Heart left ventricle (tissue), 16 donors: ENCODE measurements around the gene UBE2E2. TPM values are rescaled to one million over a fixed set of nuclear protein-coding genes. Genes with fewer than 3 reads are reported as not detected.

ENCODE experiments used
- ATAC-seq, 4 donors: fragments of 200-7000 bp; cut with Tn5 transposase; one replicate each; pipeline ENCODE4 v1.9.1; 2020 to 2022; ENCODE audit warnings: moderate library complexity in 4 of 4, mild to moderate bottlenecking in 3 of 4, moderate number of reproducible peaks in 1 of 4
- DNase-seq, 5 donors: peaks; one replicate each; pipeline ENCODE4 v3.0.0-alpha.2; 2020
- H3K27ac ChIP-seq, 12 donors: fragments of 200-600 bp; sonication (generic) in 4 of 12; one replicate each; pipeline versions ENCODE4 v1.5.0 to v1.8.0; 2016 to 2022; ENCODE audit warnings: mild to moderate bottlenecking in 2 of 12
- H3K27me3 ChIP-seq, 9 donors: fragments of 200-600 bp; sonication (generic) in 2 of 9; one replicate each; pipeline versions ENCODE4 v1.5.1 to v1.8.0; 2016 to 2022; ENCODE audit warnings: mild to moderate bottlenecking in 3 of 9
- H3K36me3 ChIP-seq, 9 donors: fragments of 200-600 bp; sonication (generic) in 2 of 9; one replicate each; pipeline versions ENCODE4 v1.5.0 to v1.8.0; 2018 to 2022; ENCODE audit warnings: mild to moderate bottlenecking in 2 of 9
- H3K4me1 ChIP-seq, 12 donors: fragments of 200-600 bp; sonication (generic) in 4 of 12; one replicate each; pipeline versions ENCODE4 v1.5.0 to v1.8.0; 2016 to 2022; ENCODE audit warnings: mild to moderate bottlenecking in 3 of 12
- H3K4me3 ChIP-seq, 12 donors: fragments of 200-600 bp; sonication (generic) in 4 of 12; one replicate each; pipeline versions ENCODE4 v1.5.0 to v1.8.0; 2017 to 2022; ENCODE audit warnings: mild to moderate bottlenecking in 9 of 12, moderate library complexity in 4 of 12
- H3K9me3 ChIP-seq, 12 donors: fragments of 200-600 bp; sonication (generic) in 4 of 12; one replicate each; pipeline versions ENCODE4 v1.5.0 to v1.8.0; 2016 to 2022; ENCODE audit warnings: mild to moderate bottlenecking in 1 of 12
- POLR2A ChIP-seq, 2 donors: fragments of 450-650 bp; IDR thresholded peaks; one replicate each; pipeline ENCODE4 v1.6.1; 2017; ENCODE audit warnings: antibody characterized with exemption in 2 of 2, mild to moderate bottlenecking in 2 of 2, moderate library complexity in 2 of 2
- WGBS, 4 donors: extraction: QIAGEN DNeasy Blood & Tissue Kit in 2 of 4; methylation state at CpG; one replicate each; pipeline versions ENCODE4 v1.1.5 to v1.1.7; 2013 to 2018; 5-methylcytosine and 5-hydroxymethylcytosine counted together
- intact Hi-C, 10 donors: fragments of 100-400 bp; cut with DNase I; formaldehyde crosslinking; loops; one replicate each; pipeline versions ENCODE4 v1.11.1 to v1.14.2; 2022
- polyA plus RNA-seq, 2 donors: library from polyadenylated mRNA; stranded (reverse); fragments of 200-250 nt; gene quantifications; one replicate each; pipeline ENCODE4 v1.2.3, GENCODE V29; 2013
- total RNA-seq, 9 donors: library from RNA; depleted of rRNA in 2 of 9; stranded (reverse); fragments of >200 nt in 2 of 9; fragmentation: NEBNext Ultra II Directional in 3 of 9; extraction: Animal tissue kit (Norgen Biotek cat#: 25700) in 3 of 9; gene quantifications; one replicate each; pipeline versions ENCODE4 v1.1.0 to v1.2.4, GENCODE V29; 2016 to 2023
- TF ChIP-seq, protein P1 (sequence below), 12 donors: fragments of 200-600 bp; sonication (generic) in 4 of 12; IDR thresholded peaks; one replicate each; pipeline versions ENCODE4 v1.5.0 to v1.8.0; 2018 to 2022; ENCODE audit warnings: antibody characterized with exemption in 12 of 12, mild to moderate bottlenecking in 5 of 12
- donor health status: ischemic (EF 13 %, LVEDD 7.1; RV severe dilation, severe dysfunction).
- donor health status: healthy with polysubstance abuse.
- donor health status: DM: no; HTN: yes; CAD: no.
- donor health status: DM: no; HTN: no; CAD: no.
- donor health status: ischemic (EF 25% LVEDD 6.9; RV normal size, moderate dysfunction).
- donor health status: ischemic (EF 25% LVEDD 5.7; RV mildly dilated, moderate dysfunction).
- donor health status: healthy.
- donor health status: DM: yes; HTN: yes; CAD: no.
- donor health status: ischemic (EF 35%, LVEDD 5.7; RV mildly dilated, moderate dysfunction).
- donor health status: nonischemic (EF 11% LVEDD 7.7; RV severe dilation, severe dysfunction).
- donor health status: DM: yes; HTN: yes; CAD: no.
- donor health status: PGD.
- donor health status: ischemic (EF 29% LVEDD 5.4; RV normal size, mild dysfunction).
- donor health status: nonischemic (EF 23%, LVEDD 6.1; RV moderate dilation, normal function).

The UBE2E2 gene
- total and polyA plus RNA-seq, 11 donors: 21.9 to 63.9 (median 50.8) TPM

DNA sequence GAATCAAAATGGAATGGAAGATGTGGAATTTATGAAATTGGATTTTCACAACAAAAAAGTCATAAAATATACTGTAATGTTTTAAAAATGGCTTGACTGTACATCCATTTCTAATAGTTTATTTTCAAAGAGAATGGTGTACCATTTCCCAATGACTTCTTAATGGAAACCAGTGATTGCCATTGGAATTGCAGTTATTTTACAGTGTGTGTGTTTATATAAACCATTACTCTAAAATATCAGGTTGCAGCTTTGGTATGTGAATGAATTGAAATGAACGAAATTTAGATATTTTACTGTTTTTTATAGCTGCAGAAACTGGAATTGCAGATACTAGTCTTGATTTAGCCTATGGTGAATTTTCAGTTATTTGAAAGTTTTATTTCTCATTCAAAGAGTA lies 165.6 kb downstream of the UBE2E2 start:
- H3K27ac ChIP-seq: no peak overlapping the region
- H3K4me3 ChIP-seq: no peak overlapping the region
- H3K9me3 ChIP-seq: peaks cover 0 to 23% (median 0%) of the 10 kb centered on the region in 12 donors
- intact Hi-C loops: no loop called here
- TF ChIP-seq, protein P1, sequence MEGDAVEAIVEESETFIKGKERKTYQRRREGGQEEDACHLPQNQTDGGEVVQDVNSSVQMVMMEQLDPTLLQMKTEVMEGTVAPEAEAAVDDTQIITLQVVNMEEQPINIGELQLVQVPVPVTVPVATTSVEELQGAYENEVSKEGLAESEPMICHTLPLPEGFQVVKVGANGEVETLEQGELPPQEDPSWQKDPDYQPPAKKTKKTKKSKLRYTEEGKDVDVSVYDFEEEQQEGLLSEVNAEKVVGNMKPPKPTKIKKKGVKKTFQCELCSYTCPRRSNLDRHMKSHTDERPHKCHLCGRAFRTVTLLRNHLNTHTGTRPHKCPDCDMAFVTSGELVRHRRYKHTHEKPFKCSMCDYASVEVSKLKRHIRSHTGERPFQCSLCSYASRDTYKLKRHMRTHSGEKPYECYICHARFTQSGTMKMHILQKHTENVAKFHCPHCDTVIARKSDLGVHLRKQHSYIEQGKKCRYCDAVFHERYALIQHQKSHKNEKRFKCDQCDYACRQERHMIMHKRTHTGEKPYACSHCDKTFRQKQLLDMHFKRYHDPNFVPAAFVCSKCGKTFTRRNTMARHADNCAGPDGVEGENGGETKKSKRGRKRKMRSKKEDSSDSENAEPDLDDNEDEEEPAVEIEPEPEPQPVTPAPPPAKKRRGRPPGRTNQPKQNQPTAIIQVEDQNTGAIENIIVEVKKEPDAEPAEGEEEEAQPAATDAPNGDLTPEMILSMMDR (IDR thresholded peaks at IDR 0.05): no peak
- TF ChIP-seq POLR2A (IDR thresholded peaks at IDR 0.05): no peak
- ATAC-seq: no peak
- H3K27me3 ChIP-seq: no peaks in the 10 kb centered on the region
- 72 to 90% (median 81%) methylated on average over 1 of the region's 1 CpG for whole genome bisulfite sequencing, 4 donors
- no peaks in the 10 kb centered on the region for H3K36me3 ChIP-seq
- no peak for DNase-seq
- peaks cover 0 to 5% (median 0%) of the 10 kb centered on the region in 12 donors for H3K4me1 ChIP-seq

DNA sequence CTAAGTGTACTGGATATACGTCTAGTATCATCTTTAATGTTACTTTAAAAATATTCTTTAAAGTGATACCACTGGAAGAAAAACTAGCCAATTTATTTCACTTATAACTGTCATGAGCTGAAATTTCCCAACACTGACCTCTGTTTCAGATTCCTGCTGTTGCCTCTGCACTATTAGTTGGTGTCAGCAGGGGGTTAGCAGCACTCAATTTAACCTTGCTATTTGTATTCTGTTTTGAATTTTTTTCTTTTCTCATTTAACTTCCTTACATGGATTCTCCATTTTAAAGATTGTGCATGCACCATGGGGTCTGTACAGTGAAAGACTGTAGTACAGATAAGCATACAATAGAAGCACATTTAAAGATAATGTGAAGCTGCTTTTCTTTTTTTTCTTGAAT lies 169.2 kb downstream of the UBE2E2 start:
- intact Hi-C loops: no loop called here
- Histone ChIP-seq H3K4me3 (no peak overlapping the region), H3K9me3 (no peaks in the 10 kb centered on the region), H3K27me3 (no peaks in the 10 kb centered on the region), H3K36me3 (no peaks in the 10 kb centered on the region), H3K27ac (no peak overlapping the region), H3K4me1 (peaks cover 0 to 5% (median 0%) of the 10 kb centered on the region in 12 donors)
- ATAC-seq: no peak
- WGBS, 4 donors: 60 to 73% (median 72%) methylated on average over 1 of the region's 1 CpG
- no peak for TF ChIP-seq POLR2A (IDR thresholded peaks at IDR 0.05)
- TF ChIP-seq, protein P1 (IDR thresholded peaks at IDR 0.05): peak in 1 of 12 donors; percentile 11
- no peak for DNase-seq

- Histone ChIP-seq H3K36me3 (no peaks in the 10 kb centered on the region), H3K4me3 (no peak overlapping the region), H3K4me1 (peaks cover 0 to 15% (median 0%) of the 10 kb centered on the region in 12 donors), H3K9me3 (no peaks in the 10 kb centered on the region), H3K27me3 (no peaks in the 10 kb centered on the region), H3K27ac (no peak overlapping the region)
- WGBS, 4 donors: 92 to 95% (median 94%) methylated on average over 3 of the region's 3 CpGs
- intact Hi-C loops: no loop called here
- no peak for DNase-seq
- TF ChIP-seq POLR2A (IDR thresholded peaks at IDR 0.05): no peak
- TF ChIP-seq, protein P1 (IDR thresholded peaks at IDR 0.05): no peak
- peak in 1 of 4 donors; percentile 15 for ATAC-seq
Observed at GRCh38 chr3:23376516-23377248, 173.6 kb downstream of the UBE2E2 start.

GRCh38 chr3:23377928-23378672 lies 175.0 kb downstream of the UBE2E2 start:
- Histone ChIP-seq H3K9me3 (no peaks in the 10 kb centered on the region), H3K36me3 (no peaks in the 10 kb centered on the region), H3K4me1 (peaks cover 0 to 15% (median 0%) of the 10 kb centered on the region in 12 donors), H3K27ac (no peak overlapping the region), H3K27me3 (no peaks in the 10 kb centered on the region), H3K4me3 (no peak overlapping the region)
- no peak for TF ChIP-seq POLR2A (IDR thresholded peaks at IDR 0.05)
- TF ChIP-seq, protein P1 (IDR thresholded peaks at IDR 0.05): no peak
- no peak for DNase-seq
- no peak for ATAC-seq
- intact Hi-C loops: no loop called here
- WGBS, 4 donors: 83 to 98% (median 90%) methylated on average over 1 of the region's 1 CpG
